Measurements from ENCODE around the gene KCNT1.

KCNT1 gene

GRCh38 chr9:135769489-135770202, 67.7 kb downstream of the KCNT1 start:
- DNase-seq = no peak

- DNase-seq = no peak
Measured at GRCh38 chr9:135770203-135770535, 68.2 kb downstream of the KCNT1 start.

GRCh38 chr9:135770771-135771170, 68.8 kb downstream of the KCNT1 start:
- DNase-seq = no peak

GRCh38 chr9:135771401-135772051, 69.5 kb downstream of the KCNT1 start:
- DNase-seq = no peak

- DNase-seq = no peak
Measured at GRCh38 chr9:135772056-135772646, 70.2 kb downstream of the KCNT1 start.

GRCh38 chr9:135772702-135773493, 70.9 kb downstream of the KCNT1 start:
- no peak for DNase-seq

- no peak for DNase-seq
Measured at GRCh38 chr9:135773530-135774238, 71.7 kb downstream of the KCNT1 start.

GRCh38 chr9:135774239-135774747, 72.3 kb downstream of the KCNT1 start:
- DNase-seq = no peak

GRCh38 chr9:135774794-135775525, 73.0 kb downstream of the KCNT1 start:
- no peak for DNase-seq

GRCh38 chr9:135775911-135776310, 73.9 kb downstream of the KCNT1 start:
- no peak for DNase-seq

GRCh38 chr9:135776893-135777622, 75.1 kb downstream of the KCNT1 start:
- DNase-seq = no peak

GRCh38 chr9:135777623-135778177, 75.7 kb downstream of the KCNT1 start:
- no peak for DNase-seq

GRCh38 chr9:135778421-135778820, 76.4 kb downstream of the KCNT1 start:
- no peak for DNase-seq

GRCh38 chr9:135779571-135779970, 77.6 kb downstream of the KCNT1 start:
- no peak for DNase-seq

- no peak for DNase-seq
Measured at GRCh38 chr9:135780086-135780485, 78.1 kb downstream of the KCNT1 start.

GRCh38 chr9:135780626-135781025, 78.6 kb downstream of the KCNT1 start:
- no peak for DNase-seq

GRCh38 chr9:135782946-135783345, 81.0 kb downstream of the KCNT1 start:
- no peak for DNase-seq

GRCh38 chr9:135783540-135784245, 81.7 kb downstream of the KCNT1 start:
- DNase-seq = no peak

- no peak for DNase-seq
Measured at GRCh38 chr9:135785013-135785575, 83.1 kb downstream of the KCNT1 start.

- no peak for DNase-seq
Measured at GRCh38 chr9:135786146-135786690, 84.2 kb downstream of the KCNT1 start.

Measured in suppressor macrophage treated with lipopolysaccharide for 4 hours (primary cell).